Adrenal gland (tissue), 5 donors: Measurements from ENCODE around the gene SCNN1G.

Experiments
- CTCF ChIP-seq, 6 experiments: fragments of 450-650 bp in 4 of 6; fragments of 200-600 bp in 2 of 6; sonication (generic) in 1 of 6; IDR thresholded peaks; 1 replicate in 5 of 6; 2 replicates in 1 of 6; pipeline versions ENCODE4 v1.5.1 to v1.8.0; 2016 to 2021; ENCODE audit warnings: antibody characterized with exemption in 6 of 6, mild to moderate bottlenecking in 2 of 6, moderate library complexity in 1 of 6
- POLR2A ChIP-seq, 2 donors: fragments of 450-650 bp; IDR thresholded peaks; one replicate each; pipeline ENCODE4 v1.6.1; 2017; ENCODE audit warnings: antibody characterized with exemption in 2 of 2, mild to moderate bottlenecking in 2 of 2, moderate library complexity in 1 of 2
- donor health status: DM: no; HTN: no; CAD: no.

GRCh38 chr16:23232806-23233205, 50.3 kb downstream of the SCNN1G start:
- TF ChIP-seq CTCF (IDR thresholded peaks at IDR 0.05) (no peak), POLR2A (IDR thresholded peaks at IDR 0.05) (no peak)
